Measurements from ENCODE around the gene TMED10. TPM values are rescaled to one million over a fixed set of nuclear protein-coding genes. Genes with fewer than 3 reads are reported as not detected.

Gene TMED10
- total and polyA plus RNA-seq, 4 donors = 79.5 to 398 (median 274) TPM

DNA sequence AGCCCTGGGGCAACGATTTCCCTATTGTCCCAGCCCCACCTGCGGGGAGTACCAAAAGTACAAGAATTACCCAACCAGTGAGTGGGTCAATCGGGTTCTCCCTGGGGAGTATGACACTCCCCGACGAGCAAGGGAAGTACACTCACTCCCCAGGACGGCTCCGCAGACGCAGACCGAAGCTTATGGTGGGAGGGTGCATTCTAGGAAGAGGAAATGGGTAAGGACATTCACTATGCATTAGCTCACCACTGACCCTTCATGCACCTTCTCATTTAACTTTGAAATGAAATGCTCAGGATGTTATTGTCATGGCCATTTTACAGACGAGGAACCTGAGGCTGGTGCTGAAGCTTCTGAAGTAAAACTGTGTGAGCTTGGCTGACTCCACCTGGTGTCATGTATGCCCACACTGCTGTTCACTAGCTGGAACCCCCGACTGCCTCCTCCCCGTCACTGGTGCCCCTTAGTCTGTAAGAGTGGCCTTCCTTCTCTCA lies 45.8 kb upstream of the TMED10 start:
- WGBS, 2 donors = 50 to 53% methylated on average over 12 of the region's 12 CpGs
- no peak overlapping the region for H3K9ac ChIP-seq (ENCODE audit: insufficient read depth in 1 of 2, low read length in 2 of 2)
- H3K4me1 ChIP-seq (ENCODE audit: control insufficient read depth in 5 of 5, insufficient read depth in 5 of 5, low read length in 5 of 5) = no peaks in the 10 kb centered on the region
- no peak for DNase-seq
- no peak overlapping the region for H3K4me3 ChIP-seq
- no peak overlapping the region for H3K27ac ChIP-seq (ENCODE audit: low read depth in 1 of 2, low read length in 1 of 2)
- H3K9me3 ChIP-seq (ENCODE audit: control insufficient read depth in 4 of 4, insufficient read depth in 3 of 4, low read length in 3 of 4) = no peaks in the 10 kb centered on the region
- no peaks in the 10 kb centered on the region for H3K36me3 ChIP-seq (ENCODE audit: control insufficient read depth in 4 of 4, insufficient read depth in 4 of 4, low read length in 4 of 4)
- peak; percentile 20 for ATAC-seq (ENCODE audit: insufficient read depth, low FRiP score)
- TF ChIP-seq, protein P1, sequence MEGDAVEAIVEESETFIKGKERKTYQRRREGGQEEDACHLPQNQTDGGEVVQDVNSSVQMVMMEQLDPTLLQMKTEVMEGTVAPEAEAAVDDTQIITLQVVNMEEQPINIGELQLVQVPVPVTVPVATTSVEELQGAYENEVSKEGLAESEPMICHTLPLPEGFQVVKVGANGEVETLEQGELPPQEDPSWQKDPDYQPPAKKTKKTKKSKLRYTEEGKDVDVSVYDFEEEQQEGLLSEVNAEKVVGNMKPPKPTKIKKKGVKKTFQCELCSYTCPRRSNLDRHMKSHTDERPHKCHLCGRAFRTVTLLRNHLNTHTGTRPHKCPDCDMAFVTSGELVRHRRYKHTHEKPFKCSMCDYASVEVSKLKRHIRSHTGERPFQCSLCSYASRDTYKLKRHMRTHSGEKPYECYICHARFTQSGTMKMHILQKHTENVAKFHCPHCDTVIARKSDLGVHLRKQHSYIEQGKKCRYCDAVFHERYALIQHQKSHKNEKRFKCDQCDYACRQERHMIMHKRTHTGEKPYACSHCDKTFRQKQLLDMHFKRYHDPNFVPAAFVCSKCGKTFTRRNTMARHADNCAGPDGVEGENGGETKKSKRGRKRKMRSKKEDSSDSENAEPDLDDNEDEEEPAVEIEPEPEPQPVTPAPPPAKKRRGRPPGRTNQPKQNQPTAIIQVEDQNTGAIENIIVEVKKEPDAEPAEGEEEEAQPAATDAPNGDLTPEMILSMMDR (IDR thresholded peaks at IDR 0.05; ENCODE audit: control extremely low read depth, extremely low read depth) = no peak
- H3K27me3 ChIP-seq (ENCODE audit: control insufficient read depth in 3 of 3, insufficient read depth in 3 of 3, low read length in 2 of 3) = peaks cover 0 to 5% (median 0%) of the 10 kb centered on the region in 3 donors

DNA sequence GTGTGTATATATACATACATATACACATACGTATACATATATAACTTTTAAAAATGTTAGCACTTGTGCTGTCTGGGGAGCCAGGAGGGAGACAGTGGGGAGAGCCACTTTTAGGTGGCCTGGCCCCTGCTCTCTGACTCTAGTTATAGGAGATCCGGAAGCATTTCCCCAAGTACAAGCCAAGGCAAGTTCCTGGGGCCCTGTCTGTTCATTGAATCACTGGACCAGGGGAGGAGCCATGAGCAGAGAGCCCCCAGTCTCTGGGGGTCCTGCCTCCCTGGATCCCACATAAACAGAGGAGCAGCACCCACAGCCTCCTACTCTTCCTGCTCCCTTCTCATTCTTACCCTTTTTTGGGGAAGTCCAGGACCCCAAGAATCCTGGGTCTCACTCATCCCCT lies 45.4 kb upstream of the TMED10 start:
- H3K36me3 ChIP-seq (ENCODE audit: control insufficient read depth in 4 of 4, insufficient read depth in 4 of 4, low read length in 4 of 4) = no peaks in the 10 kb centered on the region
- no peak overlapping the region for H3K4me3 ChIP-seq
- no peak overlapping the region for H3K9ac ChIP-seq (ENCODE audit: insufficient read depth in 1 of 2, low read length in 2 of 2)
- TF ChIP-seq, protein P1 (IDR thresholded peaks at IDR 0.05; ENCODE audit: control extremely low read depth, extremely low read depth) = no peak
- DNase-seq (no peak), ATAC-seq (ENCODE audit: insufficient read depth, low FRiP score) (no peak)
- no peaks in the 10 kb centered on the region for H3K9me3 ChIP-seq (ENCODE audit: control insufficient read depth in 4 of 4, insufficient read depth in 3 of 4, low read length in 3 of 4)
- 89 to 90% methylated on average over 2 of the region's 2 CpGs for WGBS, 2 donors
- no peak overlapping the region for H3K27ac ChIP-seq (ENCODE audit: low read depth in 1 of 2, low read length in 1 of 2)
- no peaks in the 10 kb centered on the region for H3K4me1 ChIP-seq (ENCODE audit: control insufficient read depth in 5 of 5, insufficient read depth in 5 of 5, low read length in 5 of 5)
- H3K27me3 ChIP-seq (ENCODE audit: control insufficient read depth in 3 of 3, insufficient read depth in 3 of 3, low read length in 2 of 3) = peaks cover 0 to 5% (median 0%) of the 10 kb centered on the region in 3 donors

DNA sequence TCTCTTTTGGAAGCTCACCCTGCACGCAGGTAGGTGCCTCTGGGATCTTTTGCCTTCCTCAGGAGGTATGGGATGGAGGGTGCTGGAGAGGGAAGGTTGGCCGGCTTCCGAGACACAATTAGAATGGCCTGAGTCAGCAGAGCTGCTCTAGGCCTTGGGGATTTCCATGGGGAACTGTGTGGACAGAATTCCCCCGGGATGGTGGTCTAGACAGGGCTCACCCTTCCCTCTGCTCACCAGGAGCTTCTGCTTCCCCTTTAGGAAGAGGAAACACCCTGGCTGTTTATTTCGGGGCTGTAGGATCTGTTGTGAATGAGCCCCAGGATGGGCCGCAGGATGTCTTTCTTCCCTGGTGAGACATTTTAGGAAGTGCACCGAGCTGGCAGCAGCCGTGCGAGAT lies 43.7 kb upstream of the TMED10 start:
- WGBS, 2 donors = 62 to 68% methylated on average over 9 of the region's 9 CpGs

More for the DNA sequence above, 43.7 kb upstream of the TMED10 start:
- H3K4me3 ChIP-seq = no peak overlapping the region
- H3K9ac ChIP-seq (ENCODE audit: insufficient read depth in 1 of 2, low read length in 2 of 2) = no peak overlapping the region
- no peak overlapping the region for H3K27ac ChIP-seq (ENCODE audit: low read depth in 1 of 2, low read length in 1 of 2)
- no peaks in the 10 kb centered on the region for H3K36me3 ChIP-seq (ENCODE audit: control insufficient read depth in 4 of 4, insufficient read depth in 4 of 4, low read length in 4 of 4)
- peaks cover 0 to 5% (median 0%) of the 10 kb centered on the region in 3 donors for H3K27me3 ChIP-seq (ENCODE audit: control insufficient read depth in 3 of 3, insufficient read depth in 3 of 3, low read length in 2 of 3)
- no peaks in the 10 kb centered on the region for H3K9me3 ChIP-seq (ENCODE audit: control insufficient read depth in 4 of 4, insufficient read depth in 3 of 4, low read length in 3 of 4)
- TF ChIP-seq, protein P1 (IDR thresholded peaks at IDR 0.05; ENCODE audit: control extremely low read depth, extremely low read depth) = no peak
- DNase-seq = no peak
- ATAC-seq (ENCODE audit: insufficient read depth, low FRiP score) = no peak
- H3K4me1 ChIP-seq (ENCODE audit: control insufficient read depth in 5 of 5, insufficient read depth in 5 of 5, low read length in 5 of 5) = no peaks in the 10 kb centered on the region
